ENCODE measurements around the gene GRHPR. TPM values are rescaled to one million over a fixed set of nuclear protein-coding genes. Genes with fewer than 3 reads are reported as not detected.

The GRHPR gene
- total RNA-seq, 1 donor from 2014 or later = 111 TPM

- intact Hi-C loops (cut with DNase I) = no loop called here
- no peak for DNase-seq (ENCODE audit: missing footprints)
- no peak for ATAC-seq
These were observed 14.5 kb downstream of the GRHPR start for GRCh38 chr9:37437010-37437409.

GRCh38 chr9:37437621-37438020 is 15.1 kb downstream of the GRHPR start:
- peak; percentile 37 for ATAC-seq
- DNase-seq (ENCODE audit: missing footprints) = no peak
- intact Hi-C loops (cut with DNase I) = no loop called here

- intact Hi-C loops (cut with DNase I) = no loop called here
- DNase-seq (ENCODE audit: missing footprints) = no peak
- ATAC-seq = peak; percentile 7
These were observed 15.9 kb downstream of the GRHPR start for GRCh38 chr9:37438359-37438758.

GRCh38 chr9:37441776-37442370 is 19.4 kb downstream of the GRHPR start:
- DNase-seq (ENCODE audit: missing footprints) = no peak

GRCh38 chr9:37442556-37442955 is 20.1 kb downstream of the GRHPR start:
- no peak for DNase-seq (ENCODE audit: missing footprints)
- intact Hi-C loops (cut with DNase I) = no loop called here
- no peak for ATAC-seq

More at GRCh38 chr9:37441776-37442370, 19.4 kb downstream of the GRHPR start:
- intact Hi-C loops (cut with DNase I) = no loop called here
- ATAC-seq = no peak

- ATAC-seq (no peak), DNase-seq (ENCODE audit: missing footprints) (no peak)
- intact Hi-C loops (cut with DNase I) = no loop called here
These were observed 21.1 kb downstream of the GRHPR start for GRCh38 chr9:37443566-37443965.

GRCh38 chr9:37444890-37445289 is 22.4 kb downstream of the GRHPR start:
- intact Hi-C loops (cut with DNase I) = no loop called here
- no peak for ATAC-seq
- no peak for DNase-seq (ENCODE audit: missing footprints)

- intact Hi-C loops (cut with DNase I) = no loop called here
- ATAC-seq (no peak), DNase-seq (ENCODE audit: missing footprints) (no peak)
These were observed 23.3 kb downstream of the GRHPR start for GRCh38 chr9:37445832-37446231.

GRCh38 chr9:37446401-37446800 is 23.9 kb downstream of the GRHPR start:
- ATAC-seq = no peak
- DNase-seq (ENCODE audit: missing footprints) = no peak
- intact Hi-C loops (cut with DNase I) = no loop called here

GRCh38 chr9:37447111-37447510 is 24.6 kb downstream of the GRHPR start:
- ATAC-seq = no peak
- intact Hi-C loops (cut with DNase I) = no loop called here
- no peak for DNase-seq (ENCODE audit: missing footprints)

GRCh38 chr9:37449862-37450632 is 27.6 kb downstream of the GRHPR start:
- intact Hi-C loops (cut with DNase I) = no loop called here
- no peak for ATAC-seq
- DNase-seq (ENCODE audit: missing footprints) = no peak

- no peak for DNase-seq (ENCODE audit: missing footprints)
- no peak for ATAC-seq
- intact Hi-C loops (cut with DNase I) = no loop called here
These were observed 29.1 kb downstream of the GRHPR start for GRCh38 chr9:37451628-37452027.

- ATAC-seq (peak; percentile 23), DNase-seq (ENCODE audit: missing footprints) (no peak)
- intact Hi-C loops (cut with DNase I) = no loop called here
These were observed 30.1 kb downstream of the GRHPR start for GRCh38 chr9:37452611-37453010.

- no peak for ATAC-seq
- DNase-seq (ENCODE audit: missing footprints) = no peak
- intact Hi-C loops (cut with DNase I) = no loop called here
These were observed 31.3 kb downstream of the GRHPR start for GRCh38 chr9:37453827-37454226.

GRCh38 chr9:37454238-37454637 is 31.7 kb downstream of the GRHPR start:
- DNase-seq (ENCODE audit: missing footprints) = no peak
- no peak for ATAC-seq
- intact Hi-C loops (cut with DNase I) = no loop called here

GRCh38 chr9:37455884-37456647 is 33.6 kb downstream of the GRHPR start:
- ATAC-seq (no peak), DNase-seq (ENCODE audit: missing footprints) (no peak)
- intact Hi-C loops (cut with DNase I) = no loop called here

GRCh38 chr9:37456817-37457216 is 34.3 kb downstream of the GRHPR start:
- DNase-seq (ENCODE audit: missing footprints) = no peak
- intact Hi-C loops (cut with DNase I) = no loop called here
- ATAC-seq = no peak

GRCh38 chr9:37464006-37464405 is 41.5 kb downstream of the GRHPR start:
- ATAC-seq (no peak), DNase-seq (ENCODE audit: missing footprints) (no peak)
- intact Hi-C loops (cut with DNase I) = no loop called here

- peak; percentile 86 for DNase-seq (ENCODE audit: missing footprints)
- peak; percentile 41 for ATAC-seq
- intact Hi-C loops (cut with DNase I) = loop anchor here (5.0 kb wide), 1 partner anchor 42 kb away; the partner anchor contains the start of gene GRHPR
These were observed 42.1 kb downstream of the GRHPR start for GRCh38 chr9:37464426-37465248.
